BJ (cell line): ENCODE measurements around the gene SH3GL3. TPM values are rescaled to one million over a fixed set of nuclear protein-coding genes. Genes with fewer than 3 reads are reported as not detected.

Source experiments
- CTCF ChIA-PET: fragments of 350-600 bp; formaldehyde crosslinking; extraction: SDS; loops from one replicate; lab custom pipeline; 2021; ENCODE audit warnings: antibody characterized with exemption, inconsistent platforms; lab: Yijun Ruan, JAX
- POLR2A ChIA-PET: fragments of 300-600 bp; sonication (Branson Sonifier 250); formaldehyde crosslinking; extraction: SDS; loops from one replicate; lab custom pipeline; 2021; ENCODE audit warnings: antibody characterized with exemption; lab: Charles Lee
- DNase-seq: peaks from one replicate; pipeline ENCODE4 v3.0.0-alpha.2; 2011; ENCODE audit warnings: low read depth
- H3K27me3 ChIP-seq: 2 replicates; pipeline ENCODE4 v1.6.0; 2011; ENCODE audit warnings: low read length; ENCODE audit not compliant: control insufficient read depth, insufficient read depth
- H3K36me3 ChIP-seq: 2 replicates; pipeline ENCODE4 v1.5.1; 2011; ENCODE audit warnings: low read length; ENCODE audit not compliant: control insufficient read depth, insufficient read depth
- H3K4me3 ChIP-seq: 2 replicates; pipeline ENCODE4 v1.5.1; 2011; ENCODE audit warnings: low read depth, mild to moderate bottlenecking, control low read depth, low read length
- CTCF ChIP-seq: IDR thresholded peaks from 2 replicates; pipeline ENCODE4 v1.5.1; 2011; ENCODE audit warnings: low read depth, mild to moderate bottlenecking, control low read depth, inconsistent platforms, low read length, moderate library complexity; ENCODE audit not compliant: insufficient read depth
- polyA plus RNA-seq: library from polyadenylated mRNA; depleted of rRNA; stranded (reverse); fragments of >200 nt; gene quantifications from 2 replicates; pipeline ENCODE4 v1.2.3, GENCODE V29; 2011; rRNA removed

Gene SH3GL3
- polyA plus RNA-seq, 1 experiment: not detected

DNA sequence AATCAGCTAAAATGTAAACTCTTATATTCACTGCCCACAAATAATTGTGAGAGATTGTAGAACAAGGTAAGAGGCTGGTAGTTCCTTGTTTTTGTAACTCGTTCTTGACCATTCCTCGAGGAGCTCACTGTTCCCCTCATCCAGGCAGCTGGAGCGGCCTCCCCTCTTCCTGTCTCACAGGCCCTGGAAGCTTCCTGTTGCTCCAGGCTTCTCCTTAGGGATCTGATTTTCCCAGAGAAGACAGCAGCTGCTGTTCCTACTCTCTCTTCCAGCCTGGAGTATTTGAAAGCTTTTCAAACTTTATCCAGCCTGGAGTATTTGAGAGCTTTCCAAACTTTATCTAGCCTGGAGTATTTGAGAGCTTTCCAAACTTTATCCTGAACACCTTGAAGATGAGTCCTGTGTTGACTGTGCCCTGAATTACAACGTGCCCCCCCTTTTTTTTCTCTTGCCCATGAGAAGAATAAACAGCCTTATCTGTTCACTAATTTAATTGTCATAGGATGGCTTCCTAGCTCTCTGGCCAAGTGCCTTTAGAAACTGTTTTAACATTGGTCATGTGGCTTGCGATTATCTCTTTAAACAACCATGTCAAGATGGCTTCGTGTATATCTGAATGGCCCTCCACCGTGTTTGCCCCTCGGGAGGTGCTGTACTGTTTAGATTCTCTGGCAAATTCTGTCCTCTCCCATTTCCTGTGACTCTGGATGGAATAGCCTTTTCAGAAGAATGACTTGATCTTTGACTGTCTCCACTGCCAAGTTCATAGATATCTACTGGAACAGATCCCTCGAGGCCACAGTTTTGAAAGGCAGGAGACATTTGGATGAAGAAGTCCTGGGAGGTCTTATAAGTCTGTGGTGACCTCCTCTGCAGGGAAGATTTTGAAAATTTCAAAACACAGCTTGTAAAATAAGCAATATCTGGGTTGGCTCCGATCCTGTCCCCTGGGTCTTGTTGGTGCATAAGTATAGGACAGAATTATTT lies 211.6 kb downstream of the SH3GL3 start:
- DNase-seq: no peak
- H3K4me3 ChIP-seq: no peak overlapping the region
- ChIA-PET CTCF (no interaction called here), POLR2A (no interaction called here)
- H3K36me3 ChIP-seq: no peaks in the 10 kb centered on the region
- TF ChIP-seq CTCF: no peak
- H3K27me3 ChIP-seq: 0 out of 2 replicates have a peak, but pooled peaks cover 1% of the 10 kb centered on the region

GRCh38 chr15:83659417-83659812 lies 212.3 kb downstream of the SH3GL3 start:
- Histone ChIP-seq H3K36me3 (no peaks in the 10 kb centered on the region), H3K27me3 (0 out of 2 replicates have a peak, but pooled peaks cover 1% of the 10 kb centered on the region), H3K4me3 (no peak overlapping the region)
- no peak for DNase-seq
- POLR2A ChIA-PET: no interaction called here
- CTCF ChIA-PET: no interaction called here
- TF ChIP-seq CTCF: no peak

GRCh38 chr15:83665480-83665879 lies 218.3 kb downstream of the SH3GL3 start:
- CTCF ChIA-PET: no interaction called here
- no peak for DNase-seq
- Histone ChIP-seq H3K4me3 (no peak overlapping the region), H3K27me3 (no peaks in the 10 kb centered on the region), H3K36me3 (no peaks in the 10 kb centered on the region)
- no peak for TF ChIP-seq CTCF
- POLR2A ChIA-PET: no interaction called here

Other genes with a start within 250 kb of the SH3GL3 start
- 5.7 and 24.5 TPM in 2 replicates for gene HDGFL3, start 239.5 kb upstream of the SH3GL3 start, polyA plus RNA-seq
- 1.1 and 1.4 TPM in 2 replicates for gene BNC1, start 162.7 kb upstream of the SH3GL3 start, polyA plus RNA-seq
- not detected in 2 replicates for gene ADAMTSL3, start 206.8 kb downstream of the SH3GL3 start, polyA plus RNA-seq